Measurements from ENCODE around the gene TSHB.

DNA sequence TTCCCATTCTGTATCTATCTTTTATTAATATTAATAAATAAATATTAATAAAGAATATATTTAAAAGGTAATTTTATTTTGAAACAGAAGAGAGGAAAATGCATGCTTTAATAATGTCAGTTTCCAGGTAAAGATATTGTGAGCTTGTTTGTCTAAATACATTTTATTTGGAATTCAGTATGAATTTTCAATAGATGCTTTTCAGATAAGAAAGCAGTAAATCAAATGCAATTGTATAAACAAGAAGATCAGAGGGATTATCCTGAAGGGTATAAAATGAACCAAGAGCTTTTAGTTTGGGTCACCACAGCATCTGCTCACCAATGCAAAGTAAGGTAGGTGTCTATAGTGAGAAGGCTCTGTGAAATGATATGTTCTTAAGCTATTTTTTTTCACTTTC is at the start of gene TSHB:
- TF ChIP-seq POLR2A (IDR thresholded peaks at IDR 0.05; ENCODE audit: low read depth, low read length) (no peak), POLR2AphosphoS5 (IDR thresholded peaks at IDR 0.05; ENCODE audit: low read depth, low read length) (no peak), TAF1 (IDR thresholded peaks at IDR 0.05; ENCODE audit: borderline replicate concordance, low read depth, low read length) (no peak)

All from GM12892 (cell line).